Adrenal gland (tissue), 5 donors: Measurements from ENCODE around the gene SNX1.

ENCODE experiments used
- POLR2A ChIP-seq, 2 donors: fragments of 450-650 bp; IDR thresholded peaks; one replicate each; pipeline ENCODE4 v1.6.1; 2017; ENCODE audit warnings: antibody characterized with exemption in 2 of 2, mild to moderate bottlenecking in 2 of 2, moderate library complexity in 1 of 2
- TF ChIP-seq, protein P1 (sequence below), 6 experiments: fragments of 450-650 bp in 4 of 6; fragments of 200-600 bp in 2 of 6; sonication (generic) in 1 of 6; IDR thresholded peaks; 1 replicate in 5 of 6; 2 replicates in 1 of 6; pipeline versions ENCODE4 v1.5.1 to v1.8.0; 2016 to 2021; ENCODE audit warnings: antibody characterized with exemption in 6 of 6, mild to moderate bottlenecking in 2 of 6, moderate library complexity in 1 of 6
- donor health status: DM: no; HTN: no; CAD: no.

- no peak for TF ChIP-seq POLR2A (IDR thresholded peaks at IDR 0.05)
- TF ChIP-seq, protein P1, sequence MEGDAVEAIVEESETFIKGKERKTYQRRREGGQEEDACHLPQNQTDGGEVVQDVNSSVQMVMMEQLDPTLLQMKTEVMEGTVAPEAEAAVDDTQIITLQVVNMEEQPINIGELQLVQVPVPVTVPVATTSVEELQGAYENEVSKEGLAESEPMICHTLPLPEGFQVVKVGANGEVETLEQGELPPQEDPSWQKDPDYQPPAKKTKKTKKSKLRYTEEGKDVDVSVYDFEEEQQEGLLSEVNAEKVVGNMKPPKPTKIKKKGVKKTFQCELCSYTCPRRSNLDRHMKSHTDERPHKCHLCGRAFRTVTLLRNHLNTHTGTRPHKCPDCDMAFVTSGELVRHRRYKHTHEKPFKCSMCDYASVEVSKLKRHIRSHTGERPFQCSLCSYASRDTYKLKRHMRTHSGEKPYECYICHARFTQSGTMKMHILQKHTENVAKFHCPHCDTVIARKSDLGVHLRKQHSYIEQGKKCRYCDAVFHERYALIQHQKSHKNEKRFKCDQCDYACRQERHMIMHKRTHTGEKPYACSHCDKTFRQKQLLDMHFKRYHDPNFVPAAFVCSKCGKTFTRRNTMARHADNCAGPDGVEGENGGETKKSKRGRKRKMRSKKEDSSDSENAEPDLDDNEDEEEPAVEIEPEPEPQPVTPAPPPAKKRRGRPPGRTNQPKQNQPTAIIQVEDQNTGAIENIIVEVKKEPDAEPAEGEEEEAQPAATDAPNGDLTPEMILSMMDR (IDR thresholded peaks at IDR 0.05): peak in 3 of 6 experiments; percentile 5 to 36 (median 6)
These were observed 1.0 kb downstream of the SNX1 start for GRCh38 chr15:64096668-64097384.
